WTC11 (cell line): ENCODE data around the gene DNM3. TPM values are rescaled to one million over a fixed set of nuclear protein-coding genes. Genes with fewer than 3 reads are reported as not detected.

ENCODE experiments used
- ATAC-seq: fragments of 200-7000 bp; cut with Tn5 transposase; 2 replicates; pipeline ENCODE4 v1.10.0; 2021; ENCODE audit warnings: mild to moderate bottlenecking, moderate library complexity
- CTCF ChIA-PET: fragments of 300-600 bp; sonication (Branson Sonifier 250); formaldehyde crosslinking; loops from one replicate; lab custom pipeline; 2021; ENCODE audit warnings: antibody characterized with exemption; lab: Charles Lee
- POLR2A ChIA-PET: fragments of 350-600 bp; sonication (Branson Sonifier 250); formaldehyde crosslinking; loops from one replicate; lab custom pipeline; 2021; ENCODE audit warnings: antibody characterized with exemption; lab: Charles Lee
- DNase-seq: peaks from one replicate; pipeline ENCODE4 v3.0.0; 2021; ENCODE audit warnings: low spot score
- H3K27ac Mint-ChIP-seq: 2 replicates; pipeline ENCODE4 v1.8.0; 2021; ENCODE audit warnings: mixed read lengths
- H3K27me3 Mint-ChIP-seq: 2 replicates; pipeline ENCODE4 v1.8.0; 2021; ENCODE audit warnings: low read depth, mild to moderate bottlenecking, moderate library complexity, mixed read lengths
- H3K36me3 Mint-ChIP-seq: 2 replicates; pipeline ENCODE4 v1.8.0; 2021; ENCODE audit warnings: mixed read lengths
- H3K4me1 Mint-ChIP-seq: 2 replicates; pipeline ENCODE4 v1.8.0; 2022; ENCODE audit warnings: mixed read lengths
- H3K4me3 Mint-ChIP-seq: 2 replicates; pipeline ENCODE4 v1.8.0; 2021; ENCODE audit warnings: mild to moderate bottlenecking, moderate library complexity, mixed read lengths
- H3K9me3 Mint-ChIP-seq: 2 replicates; pipeline ENCODE4 v1.8.0; 2021; ENCODE audit warnings: mixed read lengths
- AR ChIP-seq: fragments of 250-450 bp; sonication (Bioruptor Pico); IDR thresholded peaks from 2 replicates; pipeline ENCODE4 v1.9.0; 2021; ENCODE audit warnings: mild to moderate bottlenecking
- ATF2 ChIP-seq: sonication (generic); formaldehyde crosslinking; IDR thresholded peaks from 2 replicates; pipeline ENCODE4 v1.8.1; 2022; ENCODE audit warnings: low read depth, missing genetic modification reagents, borderline replicate concordance
- E2F4 ChIP-seq: sonication (generic); formaldehyde crosslinking; IDR thresholded peaks from 2 replicates; pipeline ENCODE4 v1.8.1; 2022; ENCODE audit warnings: low read depth, mild to moderate bottlenecking, moderate library complexity, missing genetic modification reagents, borderline replicate concordance
- E2F5 ChIP-seq: sonication (generic); formaldehyde crosslinking; IDR thresholded peaks from 2 replicates; pipeline ENCODE4 v1.8.1; 2022; ENCODE audit warnings: mild to moderate bottlenecking, moderate library complexity, missing genetic modification reagents
- FOXJ3 ChIP-seq: sonication (generic); formaldehyde crosslinking; IDR thresholded peaks from 2 replicates; pipeline ENCODE4 v1.9.0; 2021; ENCODE audit warnings: missing genetic modification reagents, mild to moderate bottlenecking, borderline replicate concordance
- MAX ChIP-seq: sonication (generic); formaldehyde crosslinking; IDR thresholded peaks from 2 replicates; pipeline ENCODE4 v1.8.0; 2022; ENCODE audit warnings: mild to moderate bottlenecking, missing genetic modification reagents
- MYBL2 ChIP-seq: sonication (generic); formaldehyde crosslinking; IDR thresholded peaks from 2 replicates; pipeline ENCODE4 v1.8.1; 2023; ENCODE audit warnings: mild to moderate bottlenecking, moderate library complexity, missing genetic modification reagents
- STAT6 ChIP-seq: sonication (generic); formaldehyde crosslinking; conservative IDR thresholded peaks from 2 replicates; pipeline ENCODE4 v1.8.1; 2023; ENCODE audit warnings: mild to moderate bottlenecking, low read depth, missing genetic modification reagents, moderate library complexity
- ZBTB43 ChIP-seq: sonication (generic); formaldehyde crosslinking; IDR thresholded peaks from 2 replicates; pipeline ENCODE4 v1.8.1; 2023; ENCODE audit warnings: mild to moderate bottlenecking, missing genetic modification reagents
- ZNF232 ChIP-seq: sonication (generic); formaldehyde crosslinking; IDR thresholded peaks from 2 replicates; pipeline ENCODE4 v1.8.0; 2022; ENCODE audit warnings: mild to moderate bottlenecking, missing genetic modification reagents
- ZNF396 ChIP-seq: fragments of 250-450 bp; sonication (Bioruptor Pico); IDR thresholded peaks from 2 replicates; pipeline ENCODE4 v1.8.0; 2021; ENCODE audit warnings: mild to moderate bottlenecking, moderate library complexity, borderline replicate concordance
- ZNF425 ChIP-seq: fragments of 250-450 bp; sonication (Bioruptor Pico); conservative IDR thresholded peaks from 2 replicates; pipeline ENCODE4 v1.9.0; 2021; ENCODE audit warnings: mild to moderate bottlenecking
- ZSCAN18 ChIP-seq: fragments of 250-450 bp; sonication (Bioruptor Pico); IDR thresholded peaks from 2 replicates; pipeline ENCODE4 v2.1.2; 2022; ENCODE audit warnings: mild to moderate bottlenecking, moderate library complexity
- total RNA-seq: library from RNA; stranded (reverse); gene quantifications from 3 replicates; pipeline ENCODE4 v1.2.3, GENCODE V29; 2021

The DNM3 gene
- total RNA-seq, 1 experiment from 2014 or later: 1.9 TPM

- no peak for TF ChIP-seq ATF2 (CRISPR knock-in tag)
Observed at GRCh38 chr1:172211221-172211620, 369.9 kb downstream of the DNM3 start (continued).

- H3K9me3 Mint-ChIP-seq: no peaks in the 10 kb centered on the region
- H3K4me1 Mint-ChIP-seq: no peaks in the 10 kb centered on the region
- TF ChIP-seq E2F5: no peak
- no peak for TF ChIP-seq ZNF396 (CRISPR knock-in tag)
- TF ChIP-seq AR (CRISPR knock-in tag): no peak
- POLR2A ChIA-PET: no interaction called here
- ATAC-seq: no peak
- no peaks in the 10 kb centered on the region for H3K36me3 Mint-ChIP-seq
- no peaks in the 10 kb centered on the region for H3K27me3 Mint-ChIP-seq
- H3K4me3 Mint-ChIP-seq: no peak overlapping the region
- no peak for DNase-seq
- H3K27ac Mint-ChIP-seq: no peak overlapping the region
- CTCF ChIA-PET: no interaction called here
Observed at GRCh38 chr1:172212124-172212523, 370.8 kb downstream of the DNM3 start.

- CTCF ChIA-PET: no interaction called here
- H3K9me3 Mint-ChIP-seq: no peaks in the 10 kb centered on the region
Observed at GRCh38 chr1:172215006-172215405, 373.7 kb downstream of the DNM3 start.

More at GRCh38 chr1:172215006-172215405, 373.7 kb downstream of the DNM3 start:
- Mint-ChIP-seq H3K27ac (no peak overlapping the region), H3K4me1 (no peaks in the 10 kb centered on the region), H3K4me3 (no peak overlapping the region), H3K27me3 (no peaks in the 10 kb centered on the region), H3K36me3 (no peaks in the 10 kb centered on the region)
- DNase-seq (no peak), ATAC-seq (no peak)
- POLR2A ChIA-PET: no interaction called here
- TF ChIP-seq MAX: no peak
- no peak for TF ChIP-seq E2F4 (CRISPR knock-in tag)
- TF ChIP-seq ZBTB43 (CRISPR knock-in tag): no peak
- TF ChIP-seq MYBL2: no peak
- no peak for TF ChIP-seq STAT6 (CRISPR knock-in tag)
- no peak for TF ChIP-seq ZNF232 (CRISPR knock-in tag)
- no peak for TF ChIP-seq FOXJ3 (CRISPR knock-in tag)
- TF ChIP-seq ZSCAN18 (CRISPR knock-in tag): no peak
- no peak for TF ChIP-seq ZNF425 (CRISPR knock-in tag)
